A549 (cell line): Measurements from ENCODE around the gene RTN4.

ENCODE experiments used
- BCL3 ChIP-seq: fragments of >200 bp; sonication (Bioruptor Twin); formaldehyde crosslinking; IDR thresholded peaks from 3 replicates; pipeline ENCODE4 v1.6.1; 2016
- CEBPB ChIP-seq, 2 experiments: fragments of >200 bp in 1 of 2; sonication (Bioruptor Twin) in 1 of 2; formaldehyde crosslinking in 1 of 2; IDR thresholded peaks; 2 replicates each; pipeline ENCODE4 v1.6.1; 2012 to 2016
- CTCF ChIP-seq: fragments of >200 bp; sonication (Bioruptor Twin); formaldehyde crosslinking; IDR thresholded peaks from 3 replicates; pipeline ENCODE4 v1.5.1; 2016
- EP300 ChIP-seq, 2 experiments: fragments of >200 bp; sonication (Bioruptor Twin); formaldehyde crosslinking; IDR thresholded peaks; 2 replicates in 1 of 2; 3 replicates in 1 of 2; pipeline ENCODE4 v1.6.1; 2016 to 2017
- FOXS1 ChIP-seq: fragments of 250-450 bp; sonication (Bioruptor Pico); IDR thresholded peaks from 2 replicates; pipeline ENCODE4 v1.5.0; 2020; ENCODE audit warnings: mild to moderate bottlenecking, moderate library complexity
- GATA3 ChIP-seq: IDR thresholded peaks from 2 replicates; pipeline ENCODE4 v1.6.1; 2012; ENCODE audit warnings: borderline replicate concordance
- KDM5A ChIP-seq: fragments of 200-600 bp; sonication (generic); IDR thresholded peaks from 2 replicates; pipeline ENCODE4 v1.6.1; 2016; ENCODE audit warnings: antibody characterized with exemption, mild to moderate bottlenecking
- NFE2L2 ChIP-seq: fragments of 150-350 bp; conservative IDR thresholded peaks from 2 replicates; pipeline ENCODE4 v1.6.1; 2014; ENCODE audit warnings: low read length
- PHF8 ChIP-seq: fragments of 200-600 bp; sonication (generic); IDR thresholded peaks from 2 replicates; pipeline ENCODE4 v1.6.1; 2016; ENCODE audit warnings: low read depth, mild to moderate bottlenecking, antibody characterized with exemption, moderate library complexity, borderline replicate concordance
- POLR2A ChIP-seq: IDR thresholded peaks from 2 replicates; pipeline ENCODE4 v1.6.1; 2012; ENCODE audit warnings: mild to moderate bottlenecking, low read length
- POLR2AphosphoS2 ChIP-seq: conservative IDR thresholded peaks from 2 replicates; pipeline ENCODE4 v1.6.1; 2012; ENCODE audit warnings: low read length, improper control_type of control experiment, inconsistent platforms
- RCOR1 ChIP-seq: fragments of 150-350 bp; IDR thresholded peaks from 2 replicates; pipeline ENCODE4 v1.6.1; 2014; ENCODE audit warnings: antibody characterized with exemption, low read length, low read depth
- RFX5 ChIP-seq: fragments of 450-650 bp; IDR thresholded peaks from 2 replicates; pipeline ENCODE4 v1.7.1; 2014; ENCODE audit warnings: antibody characterized with exemption, mild to moderate bottlenecking, moderate library complexity

GRCh38 chr2:54935389-54935788 lies 114.9 kb downstream of the RTN4 start:
- no peak for TF ChIP-seq CTCF
- TF ChIP-seq RFX5 = no peak
- TF ChIP-seq GATA3 = no peak
- no peak for TF ChIP-seq PHF8
- no peak for TF ChIP-seq FOXS1
- TF ChIP-seq POLR2A = no peak
- no peak for TF ChIP-seq EP300 (IDR thresholded peaks at IDR 0.05)
- no peak for TF ChIP-seq CEBPB (IDR thresholded peaks at IDR 0.05)
- TF ChIP-seq NFE2L2 = 0 out of 2 replicates have a peak, but pooled peaks have one; percentile 22
- no peak for TF ChIP-seq BCL3
- no peak for TF ChIP-seq RCOR1
- no peak for TF ChIP-seq KDM5A
- TF ChIP-seq POLR2AphosphoS2 = no peak
